Neural cell (in vitro differentiated cells): ENCODE measurements around the gene CIC. TPM values are rescaled to one million over a fixed set of nuclear protein-coding genes. Genes with fewer than 3 reads are reported as not detected.

Experiments used
- H2AFZ ChIP-seq: fragments of 200-600, 300-800 bp; sonication (generic), shearing (Covaris generic); 2 replicates; pipeline ENCODE4 v1.6.0; 2014; ENCODE audit warnings: low read depth, mild to moderate bottlenecking, antibody characterized with exemption, low read length, moderate library complexity
- H3F3A ChIP-seq: fragments of 200-600 bp; shearing (Covaris generic); 2 replicates; pipeline ENCODE4 v1.6.1; 2016; ENCODE audit warnings: mild to moderate bottlenecking, moderate library complexity, mixed read lengths, antibody characterized with exemption, low read length; ENCODE audit not compliant: insufficient read depth, poor library complexity, severe bottlenecking
- H3K27ac ChIP-seq: fragments of 200-600, 300-800 bp; sonication (generic), shearing (Covaris generic); 2 replicates; pipeline ENCODE4 v1.5.1; 2014; ENCODE audit warnings: mild to moderate bottlenecking, low read length, moderate library complexity
- H3K27me3 ChIP-seq: fragments of 300-800, 200-600 bp; sonication (generic), shearing (Covaris generic); 2 replicates; pipeline ENCODE4 v1.6.0; 2014; ENCODE audit warnings: mild to moderate bottlenecking, low read depth, low read length, moderate library complexity; ENCODE audit not compliant: insufficient read depth
- H3K36me3 ChIP-seq: fragments of 300-800, 200-600 bp; sonication (generic), shearing (Covaris generic); 2 replicates; pipeline ENCODE4 v1.5.1; 2014; ENCODE audit warnings: mild to moderate bottlenecking, antibody characterized with exemption, low read length, moderate library complexity; ENCODE audit not compliant: insufficient read depth
- H3K4me2 ChIP-seq: fragments of 300-800, 200-600 bp; sonication (generic), shearing (Covaris generic); 2 replicates; pipeline ENCODE4 v1.6.0; 2014; ENCODE audit warnings: mild to moderate bottlenecking, low read length
- H3K4me3 ChIP-seq: fragments of 300-800, 200-600 bp; sonication (generic), shearing (Covaris generic); 2 replicates; pipeline ENCODE4 v1.5.1; 2014; ENCODE audit warnings: mild to moderate bottlenecking, low read length, moderate library complexity
- H3K79me2 ChIP-seq: fragments of 200-600 bp; shearing (Covaris generic); replicated peaks from 2 replicates; pipeline ENCODE4 v1.6.0; 2014; ENCODE audit warnings: mild to moderate bottlenecking, low read length, moderate library complexity; ENCODE audit not compliant: insufficient read depth
- H3K9ac ChIP-seq: fragments of 300-800, 200-600 bp; sonication (generic), shearing (Covaris generic); 2 replicates; pipeline ENCODE4 v1.6.1; 2016; ENCODE audit warnings: mild to moderate bottlenecking, low read length, mixed read lengths
- H3K9me2 ChIP-seq: fragments of 200-600 bp; shearing (Covaris generic); 2 replicates; pipeline ENCODE4 v1.6.1; 2016; ENCODE audit warnings: mild to moderate bottlenecking, low read length, mixed read lengths; ENCODE audit not compliant: insufficient read depth
- H3K9me3 ChIP-seq: fragments of 200-600, 300-800 bp; sonication (generic), shearing (Covaris generic); 2 replicates; pipeline ENCODE4 v1.6.1; 2016; ENCODE audit warnings: mild to moderate bottlenecking, mixed run types, low read length, moderate library complexity, mixed read lengths
- H4K20me1 ChIP-seq: fragments of 200-600 bp; shearing (Covaris generic); 2 replicates; pipeline ENCODE4 v1.6.1; 2016; ENCODE audit warnings: mild to moderate bottlenecking, mixed run types; ENCODE audit not compliant: insufficient read depth
- EP300 ChIP-seq: fragments of 450-650 bp; conservative IDR thresholded peaks from 2 replicates; pipeline ENCODE4 v1.6.1; 2014; ENCODE audit warnings: antibody characterized with exemption, mild to moderate bottlenecking, moderate library complexity; ENCODE audit not compliant: poor library complexity, severe bottlenecking
- EZH2 ChIP-seq: fragments of 200-600, 300-800 bp; shearing (Covaris generic), sonication (generic); IDR thresholded peaks from 2 replicates; pipeline ENCODE4 v1.6.1; 2014; ENCODE audit warnings: antibody characterized with exemption, low read length, borderline replicate concordance, mild to moderate bottlenecking; ENCODE audit not compliant: insufficient read depth, poor library complexity, severe bottlenecking
- MXI1 ChIP-seq: fragments of 450-650 bp; conservative IDR thresholded peaks from 2 replicates; pipeline ENCODE4 v1.6.1; 2014; ENCODE audit warnings: antibody characterized with exemption, mild to moderate bottlenecking; ENCODE audit not compliant: poor library complexity, severe bottlenecking
- POLR2AphosphoS5 ChIP-seq: IDR thresholded peaks from 2 replicates; pipeline ENCODE4 v1.6.1; 2012
- RAD21 ChIP-seq: fragments of 450-650 bp; conservative IDR thresholded peaks from 2 replicates; pipeline ENCODE4 v1.6.1; 2014; ENCODE audit warnings: antibody characterized with exemption, mild to moderate bottlenecking, moderate library complexity
- SMC3 ChIP-seq: fragments of 450-650 bp; conservative IDR thresholded peaks from 2 replicates; pipeline ENCODE4 v1.6.1; 2014; ENCODE audit warnings: antibody characterized with exemption, mild to moderate bottlenecking, moderate library complexity; ENCODE audit not compliant: poor library complexity
- TAF1 ChIP-seq: IDR thresholded peaks from 2 replicates; pipeline ENCODE4 v1.6.1; 2012; ENCODE audit warnings: low read depth
- polyA plus RNA-seq: library from polyadenylated mRNA; depleted of rRNA; stranded (reverse); fragments of >200 nt; gene quantifications from 2 replicates; pipeline ENCODE4 v1.2.3, GENCODE V29; 2014
- TF ChIP-seq, protein P1 (sequence below): IDR thresholded peaks from 2 replicates; pipeline ENCODE4 v1.6.1; 2012; ENCODE audit warnings: borderline replicate concordance
- TF ChIP-seq, protein P2 (sequence below): fragments of 450-650 bp; IDR thresholded peaks from 2 replicates; pipeline ENCODE4 v1.5.1; 2014; ENCODE audit warnings: antibody characterized with exemption, mild to moderate bottlenecking, moderate library complexity; ENCODE audit not compliant: poor library complexity, severe bottlenecking

The CIC gene
- polyA plus RNA-seq, 1 donor from 2014 or later, result 10.8 TPM

DNA sequence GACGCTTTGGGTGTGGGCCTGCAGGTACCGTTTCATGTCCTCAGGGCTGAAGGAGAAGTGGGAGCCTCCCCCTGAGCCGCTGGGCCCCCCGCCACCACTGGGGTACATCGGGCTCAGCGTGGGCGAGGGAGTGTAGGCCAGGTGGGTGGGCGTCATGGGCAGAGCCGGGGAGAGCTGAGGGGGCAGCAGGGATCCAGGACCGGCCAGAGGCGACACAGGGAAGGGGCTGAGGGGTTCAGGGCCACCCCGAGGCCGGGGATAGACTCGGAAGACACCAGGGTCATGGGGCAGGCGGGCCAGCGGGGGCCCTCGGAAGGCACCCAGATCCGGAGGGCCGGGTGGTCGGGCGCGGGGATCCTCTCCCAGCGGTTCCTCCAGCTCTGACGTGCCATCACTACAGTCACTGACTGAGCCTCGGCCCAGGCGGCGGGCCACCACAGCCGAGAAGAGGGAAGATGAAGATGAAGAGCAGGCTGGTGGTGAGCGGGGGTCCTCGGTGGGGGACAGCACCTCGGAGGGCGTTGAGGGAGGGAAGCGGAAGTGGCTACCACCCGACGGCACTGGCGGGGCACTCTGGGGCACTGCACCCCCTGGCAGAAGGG, 19.8 kb upstream of the CIC start:
- Histone ChIP-seq H3K9me2 (no peaks in the 10 kb centered on the region), H3K79me2 (peaks cover 15% of the 10 kb centered on the region), H3K9me3 (no peaks in the 10 kb centered on the region), H3F3A (no peaks in the 10 kb centered on the region), H2AFZ (no peak overlapping the region), H3K27me3 (no peaks in the 10 kb centered on the region), H3K4me2 (no peak overlapping the region), H4K20me1 (no peaks in the 10 kb centered on the region), H3K27ac (no peak overlapping the region), H3K9ac (no peak overlapping the region), H3K4me3 (no peak overlapping the region), H3K36me3 (no peaks in the 10 kb centered on the region)
- TF ChIP-seq EZH2 (no peak), SMC3 (no peak), MXI1 (no peak), POLR2AphosphoS5 (no peak), EP300 (no peak), RAD21 (no peak), TAF1 (no peak)
- TF ChIP-seq, protein P1, sequence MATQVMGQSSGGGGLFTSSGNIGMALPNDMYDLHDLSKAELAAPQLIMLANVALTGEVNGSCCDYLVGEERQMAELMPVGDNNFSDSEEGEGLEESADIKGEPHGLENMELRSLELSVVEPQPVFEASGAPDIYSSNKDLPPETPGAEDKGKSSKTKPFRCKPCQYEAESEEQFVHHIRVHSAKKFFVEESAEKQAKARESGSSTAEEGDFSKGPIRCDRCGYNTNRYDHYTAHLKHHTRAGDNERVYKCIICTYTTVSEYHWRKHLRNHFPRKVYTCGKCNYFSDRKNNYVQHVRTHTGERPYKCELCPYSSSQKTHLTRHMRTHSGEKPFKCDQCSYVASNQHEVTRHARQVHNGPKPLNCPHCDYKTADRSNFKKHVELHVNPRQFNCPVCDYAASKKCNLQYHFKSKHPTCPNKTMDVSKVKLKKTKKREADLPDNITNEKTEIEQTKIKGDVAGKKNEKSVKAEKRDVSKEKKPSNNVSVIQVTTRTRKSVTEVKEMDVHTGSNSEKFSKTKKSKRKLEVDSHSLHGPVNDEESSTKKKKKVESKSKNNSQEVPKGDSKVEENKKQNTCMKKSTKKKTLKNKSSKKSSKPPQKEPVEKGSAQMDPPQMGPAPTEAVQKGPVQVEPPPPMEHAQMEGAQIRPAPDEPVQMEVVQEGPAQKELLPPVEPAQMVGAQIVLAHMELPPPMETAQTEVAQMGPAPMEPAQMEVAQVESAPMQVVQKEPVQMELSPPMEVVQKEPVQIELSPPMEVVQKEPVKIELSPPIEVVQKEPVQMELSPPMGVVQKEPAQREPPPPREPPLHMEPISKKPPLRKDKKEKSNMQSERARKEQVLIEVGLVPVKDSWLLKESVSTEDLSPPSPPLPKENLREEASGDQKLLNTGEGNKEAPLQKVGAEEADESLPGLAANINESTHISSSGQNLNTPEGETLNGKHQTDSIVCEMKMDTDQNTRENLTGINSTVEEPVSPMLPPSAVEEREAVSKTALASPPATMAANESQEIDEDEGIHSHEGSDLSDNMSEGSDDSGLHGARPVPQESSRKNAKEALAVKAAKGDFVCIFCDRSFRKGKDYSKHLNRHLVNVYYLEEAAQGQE, result no peak
- TF ChIP-seq, protein P2, sequence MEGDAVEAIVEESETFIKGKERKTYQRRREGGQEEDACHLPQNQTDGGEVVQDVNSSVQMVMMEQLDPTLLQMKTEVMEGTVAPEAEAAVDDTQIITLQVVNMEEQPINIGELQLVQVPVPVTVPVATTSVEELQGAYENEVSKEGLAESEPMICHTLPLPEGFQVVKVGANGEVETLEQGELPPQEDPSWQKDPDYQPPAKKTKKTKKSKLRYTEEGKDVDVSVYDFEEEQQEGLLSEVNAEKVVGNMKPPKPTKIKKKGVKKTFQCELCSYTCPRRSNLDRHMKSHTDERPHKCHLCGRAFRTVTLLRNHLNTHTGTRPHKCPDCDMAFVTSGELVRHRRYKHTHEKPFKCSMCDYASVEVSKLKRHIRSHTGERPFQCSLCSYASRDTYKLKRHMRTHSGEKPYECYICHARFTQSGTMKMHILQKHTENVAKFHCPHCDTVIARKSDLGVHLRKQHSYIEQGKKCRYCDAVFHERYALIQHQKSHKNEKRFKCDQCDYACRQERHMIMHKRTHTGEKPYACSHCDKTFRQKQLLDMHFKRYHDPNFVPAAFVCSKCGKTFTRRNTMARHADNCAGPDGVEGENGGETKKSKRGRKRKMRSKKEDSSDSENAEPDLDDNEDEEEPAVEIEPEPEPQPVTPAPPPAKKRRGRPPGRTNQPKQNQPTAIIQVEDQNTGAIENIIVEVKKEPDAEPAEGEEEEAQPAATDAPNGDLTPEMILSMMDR, result no peak

DNA sequence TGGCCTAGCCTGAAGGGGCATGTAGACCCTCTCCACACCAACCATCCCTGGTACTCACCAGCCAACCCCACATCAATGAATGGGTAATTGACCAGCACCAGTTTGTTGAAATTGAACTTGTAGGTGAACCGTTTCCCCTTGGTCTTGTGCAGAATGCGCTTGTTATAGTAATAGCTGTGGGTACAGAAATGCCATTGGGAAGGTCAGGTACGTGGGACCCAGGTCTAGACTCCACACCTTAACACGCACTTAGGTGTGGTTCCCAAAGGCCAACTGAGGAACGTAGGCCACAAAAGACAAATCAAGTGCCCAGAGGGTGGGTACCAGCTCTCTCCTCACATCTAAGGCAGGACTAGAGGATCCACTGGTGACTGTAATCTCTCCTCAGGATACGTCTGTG, 19.3 kb upstream of the CIC start:
- H2AFZ ChIP-seq, result no peak overlapping the region
- no peaks in the 10 kb centered on the region for H4K20me1 ChIP-seq
- H3K9me3 ChIP-seq, result no peaks in the 10 kb centered on the region
- H3F3A ChIP-seq, result no peaks in the 10 kb centered on the region
- no peak overlapping the region for H3K4me2 ChIP-seq
- no peaks in the 10 kb centered on the region for H3K36me3 ChIP-seq
- no peak for TF ChIP-seq EZH2
- TF ChIP-seq SMC3, result no peak
- TF ChIP-seq EP300, result no peak
- TF ChIP-seq RAD21, result no peak
- TF ChIP-seq POLR2AphosphoS5, result no peak
- no peak for TF ChIP-seq TAF1
- TF ChIP-seq, protein P2, result no peak
- TF ChIP-seq MXI1, result no peak
- H3K4me3 ChIP-seq, result no peak overlapping the region
- no peaks in the 10 kb centered on the region for H3K27me3 ChIP-seq
- H3K79me2 ChIP-seq, result peaks cover 19% of the 10 kb centered on the region
- H3K9me2 ChIP-seq, result no peaks in the 10 kb centered on the region
- H3K27ac ChIP-seq, result no peak overlapping the region
- H3K9ac ChIP-seq, result no peak overlapping the region
